Left cardiac atrium (tissue), 4 donors: ENCODE results near the gene FGF3. TPM values are rescaled to one million over a fixed set of nuclear protein-coding genes. Genes with fewer than 3 reads are reported as not detected.

Experiments
- ATAC-seq, 2 donors: fragments of 200-7000 bp; cut with Tn5 transposase; one replicate each; pipeline ENCODE4 v1.9.1; 2020; ENCODE audit warnings: mild to moderate bottlenecking in 2 of 2, moderate library complexity in 2 of 2
- DNase-seq: peaks from one replicate; pipeline ENCODE4 v3.0.0-alpha.2; 2020
- intact Hi-C, 2 donors: fragments of 100-400 bp; cut with DNase I; formaldehyde crosslinking; loops; one replicate each; pipeline versions ENCODE4 v1.14.1 to v1.15.1; 2022 to 2023
- total RNA-seq, 2 donors: library from RNA; stranded (reverse); fragmentation: NEBNext Ultra II Directional; extraction: Animal tissue kit (Norgen Biotek cat#: 25700); gene quantifications; one replicate each; pipeline ENCODE4 v1.2.1, GENCODE V29; 2021
- donor health status: DM: no; HTN: yes; CAD: no.
- donor health status: DM: no; HTN: yes; CAD: no; lungs with severe emphysema.
- donor health status: DM: yes; HTN: yes; CAD: no.
- donor health status: Dilated cardiomyopathy.

Gene FGF3
- total RNA-seq, 2 donors from 2014 or later = not detected

- DNase-seq = no peak
- intact Hi-C loops = loop anchor here in 1 of 2 donors (10.0 kb wide), 1 partner anchor 117 kb away; no protein-coding TSS in a partner anchor
- ATAC-seq = no peak
Measured at GRCh38 chr11:69812256-69812655, 7.0 kb downstream of the FGF3 start.

GRCh38 chr11:69811431-69811830 lies 7.8 kb downstream of the FGF3 start:
- intact Hi-C loops = loop anchor here in 1 of 2 donors (10.0 kb wide), 1 partner anchor 117 kb away; no protein-coding TSS in a partner anchor
- ATAC-seq (no peak), DNase-seq (no peak)

- intact Hi-C loops = loop anchor here in 1 of 2 donors (10.0 kb wide), 1 partner anchor 116 kb away; no protein-coding TSS in a partner anchor
- ATAC-seq = no peak
- DNase-seq = no peak
Measured at GRCh38 chr11:69810289-69811118, 8.7 kb downstream of the FGF3 start.

GRCh38 chr11:69808667-69809086 lies 10.5 kb downstream of the FGF3 start:
- DNase-seq (no peak), ATAC-seq (no peak)
- intact Hi-C loops = no loop called here

GRCh38 chr11:69807106-69807815 lies 12.0 kb downstream of the FGF3 start:
- intact Hi-C loops = no loop called here
- ATAC-seq (no peak), DNase-seq (no peak)

GRCh38 chr11:69804769-69805508 lies 14.3 kb downstream of the FGF3 start:
- peak in 1 of 2 donors; percentile 70 for ATAC-seq
- intact Hi-C loops = no loop called here
- no peak for DNase-seq

- ATAC-seq (no peak), DNase-seq (no peak)
- intact Hi-C loops = no loop called here
Measured at GRCh38 chr11:69803604-69804218, 15.5 kb downstream of the FGF3 start.

GRCh38 chr11:69803022-69803421 lies 16.2 kb downstream of the FGF3 start:
- no peak for DNase-seq
- ATAC-seq = no peak
- intact Hi-C loops = no loop called here

GRCh38 chr11:69802590-69802989 lies 16.6 kb downstream of the FGF3 start:
- intact Hi-C loops = no loop called here
- DNase-seq (no peak), ATAC-seq (no peak)

- DNase-seq = no peak
- no peak for ATAC-seq
- intact Hi-C loops = no loop called here
Measured at GRCh38 chr11:69801513-69802335, 17.5 kb downstream of the FGF3 start.

- intact Hi-C loops = no loop called here
- DNase-seq (no peak), ATAC-seq (no peak)
Measured at GRCh38 chr11:69800278-69800677, 18.9 kb downstream of the FGF3 start.

GRCh38 chr11:69799582-69799981 lies 19.6 kb downstream of the FGF3 start:
- no peak for ATAC-seq
- DNase-seq = no peak
- intact Hi-C loops = no loop called here

- intact Hi-C loops = no loop called here
- DNase-seq (no peak), ATAC-seq (no peak)
Measured at GRCh38 chr11:69799097-69799496, 20.1 kb downstream of the FGF3 start.

GRCh38 chr11:69797737-69798528 lies 21.3 kb downstream of the FGF3 start:
- ATAC-seq = no peak
- intact Hi-C loops = no loop called here
- DNase-seq = no peak

- no peak for DNase-seq
- no peak for ATAC-seq
- intact Hi-C loops = no loop called here
Measured at GRCh38 chr11:69797156-69797555, 22.1 kb downstream of the FGF3 start.

- no peak for DNase-seq
- ATAC-seq = no peak
- intact Hi-C loops = no loop called here
Measured at GRCh38 chr11:69796063-69796462, 23.2 kb downstream of the FGF3 start.

- DNase-seq (no peak), ATAC-seq (peak; percentile 41 to 68)
- intact Hi-C loops = no loop called here
Measured at GRCh38 chr11:69791276-69792180, 27.7 kb downstream of the FGF3 start.
